Fibroblast of pulmonary artery (primary cell): ENCODE results near the gene APBA1.

Experiments used
- DNase-seq: peaks from one replicate; pipeline ENCODE4 v3.0.0-alpha.2; 2010; ENCODE audit warnings: low read depth
- H3K4me3 ChIP-seq: replicated peaks from 2 replicates; pipeline ENCODE4 v1.5.1; 2011; ENCODE audit warnings: low read depth, mild to moderate bottlenecking, control low read depth, low read length, moderate library complexity
- CTCF ChIP-seq: IDR thresholded peaks from 2 replicates; pipeline ENCODE4 v1.5.1; 2011; ENCODE audit warnings: mild to moderate bottlenecking, control low read depth, low read length, inconsistent platforms; ENCODE audit errors: missing control alignments

APBA1 gene

GRCh38 chr9:69465473-69465872, 206.7 kb downstream of the APBA1 start:
- DNase-seq: no peak
- H3K4me3 ChIP-seq: no peak overlapping the region
- TF ChIP-seq CTCF: no peak

GRCh38 chr9:69463497-69464068, 208.6 kb downstream of the APBA1 start:
- DNase-seq: no peak

GRCh38 chr9:69462394-69462793, 209.8 kb downstream of the APBA1 start:
- TF ChIP-seq CTCF: no peak
- no peak for DNase-seq
- no peak overlapping the region for H3K4me3 ChIP-seq

More at GRCh38 chr9:69463497-69464068, 208.6 kb downstream of the APBA1 start:
- no peak for TF ChIP-seq CTCF
- H3K4me3 ChIP-seq: no peak overlapping the region

GRCh38 chr9:69461103-69461887, 210.9 kb downstream of the APBA1 start:
- DNase-seq: no peak

GRCh38 chr9:69460012-69460411, 212.2 kb downstream of the APBA1 start:
- no peak overlapping the region for H3K4me3 ChIP-seq
- DNase-seq: no peak
- no peak for TF ChIP-seq CTCF

More at GRCh38 chr9:69461103-69461887, 210.9 kb downstream of the APBA1 start:
- no peak for TF ChIP-seq CTCF
- H3K4me3 ChIP-seq: no peak overlapping the region

GRCh38 chr9:69458176-69458575, 214.0 kb downstream of the APBA1 start:
- DNase-seq: no peak
- H3K4me3 ChIP-seq: no peak overlapping the region
- TF ChIP-seq CTCF: no peak
